ENCODE data around the gene ATP12A.

The ATP12A gene

GRCh38 chr13:24685314-24685713 is 5.1 kb downstream of the ATP12A start:
- no peak for DNase-seq (ENCODE audit: low spot score)

GRCh38 chr13:24687611-24688010 is 7.4 kb downstream of the ATP12A start:
- DNase-seq (ENCODE audit: low spot score), result no peak

GRCh38 chr13:24688111-24688510 is 7.9 kb downstream of the ATP12A start:
- no peak for DNase-seq (ENCODE audit: low spot score)

- DNase-seq (ENCODE audit: low spot score), result no peak
Observed at GRCh38 chr13:24688950-24689349, 8.7 kb downstream of the ATP12A start.

- DNase-seq (ENCODE audit: low spot score), result no peak
Observed at GRCh38 chr13:24691381-24691780, 11.2 kb downstream of the ATP12A start.

GRCh38 chr13:24692561-24692960 is 12.4 kb downstream of the ATP12A start:
- no peak for DNase-seq (ENCODE audit: low spot score)

- peak; percentile 70 for DNase-seq (ENCODE audit: low spot score)
Observed at GRCh38 chr13:24693862-24694471, 13.8 kb downstream of the ATP12A start.

GRCh38 chr13:24694907-24695306 is 14.7 kb downstream of the ATP12A start:
- DNase-seq (ENCODE audit: low spot score), result no peak

- no peak for DNase-seq (ENCODE audit: low spot score)
Observed at GRCh38 chr13:24698686-24699085, 18.5 kb downstream of the ATP12A start.

GRCh38 chr13:24699541-24699940 is 19.3 kb downstream of the ATP12A start:
- DNase-seq (ENCODE audit: low spot score), result no peak

GRCh38 chr13:24700539-24700938 is 20.3 kb downstream of the ATP12A start:
- no peak for DNase-seq (ENCODE audit: low spot score)

GRCh38 chr13:24706886-24707585 is 26.8 kb downstream of the ATP12A start:
- no peak for DNase-seq (ENCODE audit: low spot score)

GRCh38 chr13:24709186-24709913 is 29.1 kb downstream of the ATP12A start:
- no peak for DNase-seq (ENCODE audit: low spot score)

- DNase-seq (ENCODE audit: low spot score), result no peak
Observed at GRCh38 chr13:24713022-24713421, 32.8 kb downstream of the ATP12A start.

GRCh38 chr13:24716011-24716410 is 35.8 kb downstream of the ATP12A start:
- DNase-seq (ENCODE audit: low spot score), result no peak

GRCh38 chr13:24716446-24716845 is 36.2 kb downstream of the ATP12A start:
- DNase-seq (ENCODE audit: low spot score), result no peak

GRCh38 chr13:24717217-24717616 is 37.0 kb downstream of the ATP12A start:
- no peak for DNase-seq (ENCODE audit: low spot score)

- DNase-seq (ENCODE audit: low spot score), result no peak
Observed at GRCh38 chr13:24718192-24718965, 38.2 kb downstream of the ATP12A start.

- DNase-seq (ENCODE audit: low spot score), result no peak
Observed at GRCh38 chr13:24719139-24719538, 38.9 kb downstream of the ATP12A start.

- no peak for DNase-seq (ENCODE audit: low spot score)
Observed at GRCh38 chr13:24723206-24723605, 43.0 kb downstream of the ATP12A start.

GRCh38 chr13:24724714-24725113 is 44.5 kb downstream of the ATP12A start:
- DNase-seq (ENCODE audit: low spot score), result no peak

- DNase-seq (ENCODE audit: low spot score), result no peak
Observed at GRCh38 chr13:24725379-24725778, 45.2 kb downstream of the ATP12A start.
